ENCODE data around the gene STIMATE.

STIMATE gene

GRCh38 chr3:52836471-52836845 lies 60.9 kb downstream of the STIMATE start:
- POLR2A ChIA-PET, result interaction anchor here (0.8 kb wide), 1 partner anchor 9 kb away, joined by 3 read pairs; no protein-coding TSS in a partner anchor
- no peak for DNase-seq (ENCODE audit: extremely low spot score)
- CTCF ChIA-PET, result interaction anchor here (0.6 to 1.0 kb wide), 2 partner anchors 8 to 16 kb away, joined by 3 to 5 read pairs; no protein-coding TSS in a partner anchor
- TF ChIP-seq L3MBTL2 (conservative IDR thresholded peaks at IDR 0.05), result no peak
- TF ChIP-seq SP1 (IDR thresholded peaks at IDR 0.05), result no peak
- TF ChIP-seq HDGF (IDR thresholded peaks at IDR 0.05; ENCODE audit: borderline replicate concordance), result no peak
- no peak for TF ChIP-seq BHLHE40 (IDR thresholded peaks at IDR 0.05; ENCODE audit: borderline replicate concordance)
- TF ChIP-seq PKNOX1 (IDR thresholded peaks at IDR 0.05), result no peak
- TF ChIP-seq CTBP1 (IDR thresholded peaks at IDR 0.05; ENCODE audit: borderline replicate concordance), result no peak
- TF ChIP-seq FOXK2 (IDR thresholded peaks at IDR 0.05), result no peak
- no peak for TF ChIP-seq FOXM1 (IDR thresholded peaks at IDR 0.05; ENCODE audit: borderline replicate concordance)
- no peak for TF ChIP-seq ZNF384 (IDR thresholded peaks at IDR 0.05)

GRCh38 chr3:52835766-52836470 lies 61.4 kb downstream of the STIMATE start:
- ChIA-PET CTCF (interaction anchor here (0.6 to 1.0 kb wide), 2 partner anchors 9 to 15 kb away, joined by 3 to 5 read pairs; no protein-coding TSS in a partner anchor), POLR2A (no interaction called here)
- TF ChIP-seq PKNOX1 (IDR thresholded peaks at IDR 0.05), result no peak
- no peak for TF ChIP-seq NFRKB (IDR thresholded peaks at IDR 0.05)
- TF ChIP-seq HDGF (IDR thresholded peaks at IDR 0.05; ENCODE audit: borderline replicate concordance), result no peak
- no peak for TF ChIP-seq ARNT (IDR thresholded peaks at IDR 0.05)
- TF ChIP-seq FOXM1 (IDR thresholded peaks at IDR 0.05; ENCODE audit: borderline replicate concordance), result no peak
- no peak for TF ChIP-seq SP1 (IDR thresholded peaks at IDR 0.05)
- DNase-seq (ENCODE audit: extremely low spot score), result no peak

GRCh38 chr3:52834871-52835501 lies 62.4 kb downstream of the STIMATE start, which contains the start of gene MUSTN1:
Gene MUSTN1 (minus strand): TSS chr3:52835019. CDS start chr3:52834948, 71 bp downstream.
- no peak for TF ChIP-seq TARDBP (IDR thresholded peaks at IDR 0.05)
- TF ChIP-seq FOXA1 (IDR thresholded peaks at IDR 0.05), result no peak
- no peak for TF ChIP-seq FOXK2 (IDR thresholded peaks at IDR 0.05)
- no peak for TF ChIP-seq SP1 (IDR thresholded peaks at IDR 0.05)
- TF ChIP-seq ARNT (IDR thresholded peaks at IDR 0.05), result no peak
- ChIA-PET CTCF (no interaction called here), POLR2A (no interaction called here)
- DNase-seq (ENCODE audit: extremely low spot score), result no peak

- ChIA-PET CTCF (no interaction called here), POLR2A (no interaction called here)
- DNase-seq (ENCODE audit: extremely low spot score), result no peak
- TF ChIP-seq TARDBP (IDR thresholded peaks at IDR 0.05) (no peak), PKNOX1 (IDR thresholded peaks at IDR 0.05) (no peak), ELF4 (IDR thresholded peaks at IDR 0.05) (no peak), SUZ12 (IDR thresholded peaks at IDR 0.05) (no peak), FOXK2 (IDR thresholded peaks at IDR 0.05) (no peak)
Measured at GRCh38 chr3:52833202-52833601, 64.1 kb downstream of the STIMATE start.

GRCh38 chr3:52831500-52832301 lies 65.6 kb downstream of the STIMATE start:
- CTCF ChIA-PET, result interaction anchor here (1.6 kb wide), 1 partner anchor 11 kb away, joined by 7 read pairs; no protein-coding TSS in a partner anchor

More at GRCh38 chr3:52831500-52832301, 65.6 kb downstream of the STIMATE start:
- POLR2A ChIA-PET, result no interaction called here
- peak; percentile 43 for DNase-seq (ENCODE audit: extremely low spot score)
- TF ChIP-seq CTBP1 (IDR thresholded peaks at IDR 0.05; ENCODE audit: borderline replicate concordance) (no peak), FOXA1 (IDR thresholded peaks at IDR 0.05) (no peak), PKNOX1 (IDR thresholded peaks at IDR 0.05) (no peak), HDGF (IDR thresholded peaks at IDR 0.05; ENCODE audit: borderline replicate concordance) (no peak), BHLHE40 (IDR thresholded peaks at IDR 0.05; ENCODE audit: borderline replicate concordance) (no peak), NFRKB (IDR thresholded peaks at IDR 0.05) (no peak), FOXK2 (IDR thresholded peaks at IDR 0.05) (no peak)

Measured in HEK293T (cell line).